HuH-7.5 (cell line): ENCODE results near the gene SEC14L1.
"Not testable (repeated sequence)": the region's sequence is repeated elsewhere in the genome, so short reads cannot be mapped to it uniquely, and the experiment has no call there.

Experiments used
- DNase-seq: peaks from one replicate; pipeline ENCODE4 v3.0.0; 2011; ENCODE audit warnings: low spot score

Gene SEC14L1

DNA sequence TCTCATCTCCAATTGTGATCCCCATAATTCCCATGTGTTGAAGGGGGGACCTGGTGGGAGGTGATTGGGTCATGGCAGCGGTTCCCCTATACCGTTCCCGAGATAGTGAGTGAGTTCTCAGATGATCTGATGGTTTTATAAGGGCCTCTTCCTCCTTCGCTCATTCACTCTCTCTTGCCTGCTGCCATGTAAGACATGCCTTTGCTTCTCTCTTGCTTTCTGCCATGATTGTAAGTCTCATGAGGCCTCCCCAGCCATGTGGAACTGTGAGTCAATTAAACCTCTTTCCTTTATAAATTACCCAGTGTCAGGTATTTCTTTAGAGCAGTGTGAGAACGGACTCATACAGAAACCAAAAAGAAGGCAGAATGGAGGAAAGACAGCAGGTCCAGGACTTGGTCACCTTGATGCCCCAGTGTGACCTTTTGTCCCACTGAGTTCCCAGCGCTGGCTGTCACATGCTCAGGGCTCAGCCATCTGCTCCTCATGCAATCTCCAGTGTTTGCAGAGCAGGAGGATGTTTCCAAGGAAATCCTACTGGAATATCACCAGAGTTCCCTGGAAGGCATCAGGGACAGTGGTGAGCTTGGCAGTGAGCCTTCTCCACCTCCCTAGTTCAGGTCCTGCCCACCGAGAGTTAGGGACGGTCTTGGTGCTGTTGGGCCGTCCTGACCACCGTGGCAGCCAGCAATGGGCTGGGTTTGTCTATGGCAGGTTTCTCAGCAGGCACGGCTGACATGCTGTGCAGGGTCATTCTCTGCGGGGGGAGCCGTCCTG, 96.7 kb downstream of the SEC14L1 start:
- no peak for DNase-seq

DNA sequence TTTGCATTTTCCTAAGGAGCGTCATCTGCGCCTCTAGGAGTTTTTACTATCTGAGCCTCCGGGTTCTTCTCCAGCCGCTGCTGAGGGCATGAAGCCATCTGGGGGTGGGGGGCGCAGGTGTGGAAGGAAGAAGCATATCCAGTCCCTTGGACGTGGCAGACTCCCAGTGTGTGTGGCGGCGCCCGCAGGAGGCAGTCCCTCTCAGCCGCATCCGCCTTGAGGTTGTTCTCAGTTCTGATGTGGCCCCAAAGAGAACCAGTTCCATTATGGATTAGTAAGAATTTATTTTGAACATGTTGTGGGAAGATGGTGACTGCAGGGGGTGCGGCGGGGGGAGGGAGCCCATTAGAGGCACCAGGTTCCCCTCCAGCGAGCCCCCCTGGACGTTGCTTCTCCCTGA, 100.2 kb downstream of the SEC14L1 start:
- no peak for DNase-seq

DNA sequence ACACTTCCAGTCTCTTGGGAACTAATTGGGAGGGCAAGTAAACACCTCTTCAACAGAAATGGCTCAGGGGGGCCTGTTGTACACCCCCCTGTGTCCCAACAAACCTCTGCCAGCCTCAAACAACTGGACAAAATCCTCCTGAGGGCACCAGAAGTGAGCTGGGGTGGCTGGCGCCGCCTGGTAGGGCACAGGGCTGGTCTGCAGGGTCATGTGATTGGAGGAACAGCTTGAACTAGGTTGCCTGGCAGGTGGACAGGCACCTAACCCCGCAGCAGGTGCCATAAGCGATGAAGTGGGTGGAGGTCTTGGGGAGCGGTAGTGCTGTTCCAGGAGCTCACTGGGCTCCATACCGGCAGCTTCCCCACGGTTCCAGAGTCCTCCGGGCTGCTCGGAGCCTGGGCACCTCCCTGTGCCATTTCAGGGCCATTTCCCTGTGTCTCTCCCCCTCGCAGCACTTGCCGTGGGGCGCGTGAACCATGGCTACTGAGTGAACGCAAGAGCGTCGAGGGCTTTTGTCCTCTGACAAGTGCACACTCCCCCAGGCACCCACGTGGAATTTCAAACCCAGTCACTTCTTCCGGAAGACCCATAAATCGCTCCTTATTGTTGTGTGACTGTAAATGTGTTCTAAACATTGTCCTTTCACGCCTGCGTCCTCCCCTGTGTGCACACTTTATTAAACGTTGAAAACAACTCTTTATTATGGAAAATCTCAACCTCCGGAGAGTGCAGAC, 101.5 kb downstream of the SEC14L1 start:
- no peak for DNase-seq

DNA sequence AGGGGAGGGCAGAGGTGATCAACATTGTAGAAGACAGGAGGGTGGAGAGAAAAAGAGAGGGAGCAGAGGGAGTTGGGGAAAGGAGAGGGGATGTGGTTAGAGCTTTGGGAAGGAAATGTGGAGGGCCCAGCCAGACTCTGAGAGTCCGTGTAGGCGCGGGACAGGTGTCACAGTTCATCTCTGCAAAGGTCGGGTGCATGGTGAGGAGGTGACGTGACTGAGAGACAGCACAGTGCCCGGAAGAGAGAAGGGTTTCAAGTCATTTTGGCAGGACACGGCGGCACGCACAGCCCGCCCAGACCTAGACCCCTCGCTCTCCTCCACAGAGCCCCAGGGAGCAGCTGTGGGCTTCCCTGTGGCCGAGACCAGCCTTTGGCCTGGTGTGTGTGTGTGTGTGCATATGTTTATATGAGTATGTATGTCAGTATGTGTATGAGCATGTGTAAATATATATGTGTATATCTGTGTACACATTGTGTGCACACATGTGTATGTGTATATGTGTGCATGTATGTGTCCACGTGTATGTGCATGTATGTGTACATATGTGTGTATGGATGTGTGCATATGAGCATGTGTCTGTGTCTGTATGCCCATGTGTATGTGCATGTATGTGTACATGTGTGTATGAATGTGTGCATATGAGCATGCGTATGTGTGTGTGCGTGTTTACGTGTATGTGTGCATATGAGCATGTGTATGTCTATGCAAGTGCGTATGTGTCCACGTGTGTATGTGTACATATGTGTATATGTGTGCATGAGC, 104.6 kb downstream of the SEC14L1 start:
- DNase-seq: no peak

DNA sequence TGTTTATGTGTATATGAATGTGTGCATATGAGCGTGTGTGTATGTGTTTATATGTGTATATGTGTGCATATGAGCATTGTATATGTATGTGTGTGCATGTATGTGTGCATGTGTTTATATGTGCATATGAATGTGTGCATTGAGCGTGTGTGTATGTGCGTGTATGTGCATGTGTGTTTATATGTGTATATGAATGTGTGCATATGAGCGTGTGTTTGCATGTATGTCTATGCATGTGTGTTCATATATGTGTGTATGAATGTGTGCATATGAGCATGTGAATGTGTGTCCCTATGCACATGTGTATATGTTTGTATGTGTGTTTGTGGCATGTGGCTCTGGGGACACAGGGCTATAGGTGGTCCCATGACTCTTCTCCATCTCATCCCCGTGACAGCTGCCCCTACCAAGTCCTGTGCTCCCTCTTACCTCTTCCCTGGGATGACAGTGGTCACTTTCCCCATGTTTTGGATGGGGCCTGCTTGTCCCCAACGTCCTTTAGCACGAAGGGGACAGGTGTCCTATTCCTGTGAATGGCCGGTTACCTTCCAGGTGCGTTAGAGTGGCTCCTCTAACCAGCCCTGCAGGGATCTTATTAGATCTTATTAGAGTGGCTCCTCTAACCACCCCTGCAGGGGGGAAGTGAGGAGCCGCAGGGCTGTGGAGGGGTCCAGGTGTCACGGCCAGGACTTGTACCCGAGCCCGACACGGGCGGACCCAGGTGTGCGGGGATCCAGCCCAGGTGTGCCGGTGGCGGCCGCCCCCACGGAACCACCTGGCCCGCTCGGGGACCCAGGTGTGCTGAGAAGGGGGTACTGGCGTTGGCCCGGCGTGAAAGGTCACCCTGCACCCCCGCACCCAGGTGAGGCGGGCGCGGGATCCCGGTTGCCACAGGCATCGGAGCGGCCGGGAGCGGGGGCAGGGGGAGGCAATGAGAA, 105.6 kb downstream of the SEC14L1 start:
- DNase-seq: no peak

DNA sequence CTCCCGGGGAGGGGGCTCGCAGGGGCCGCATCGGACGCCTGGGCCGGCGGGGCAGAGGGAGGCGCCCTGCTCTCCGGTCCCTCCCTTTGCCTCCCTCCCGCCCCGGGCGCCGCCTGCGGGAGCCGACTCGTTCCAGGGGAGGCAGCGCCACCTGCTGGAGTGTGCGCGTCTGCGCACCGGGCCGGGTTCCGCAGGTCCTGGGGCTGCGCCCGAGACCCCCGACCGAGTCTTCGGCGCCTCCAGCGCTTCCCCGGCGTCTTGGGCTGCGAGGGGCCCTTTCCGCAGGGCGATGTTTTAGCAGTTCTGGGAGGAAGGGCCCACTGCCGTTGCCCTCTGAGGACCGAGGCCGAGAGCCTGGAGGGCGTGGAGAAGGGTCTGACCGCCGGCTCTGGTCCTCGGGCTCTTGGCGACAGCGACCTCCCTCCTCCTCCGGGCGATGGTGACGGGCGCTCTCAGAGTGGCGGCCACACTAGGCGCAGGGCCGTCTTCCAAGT, 106.3 kb downstream of the SEC14L1 start:
- peak; percentile 84 for DNase-seq

DNA sequence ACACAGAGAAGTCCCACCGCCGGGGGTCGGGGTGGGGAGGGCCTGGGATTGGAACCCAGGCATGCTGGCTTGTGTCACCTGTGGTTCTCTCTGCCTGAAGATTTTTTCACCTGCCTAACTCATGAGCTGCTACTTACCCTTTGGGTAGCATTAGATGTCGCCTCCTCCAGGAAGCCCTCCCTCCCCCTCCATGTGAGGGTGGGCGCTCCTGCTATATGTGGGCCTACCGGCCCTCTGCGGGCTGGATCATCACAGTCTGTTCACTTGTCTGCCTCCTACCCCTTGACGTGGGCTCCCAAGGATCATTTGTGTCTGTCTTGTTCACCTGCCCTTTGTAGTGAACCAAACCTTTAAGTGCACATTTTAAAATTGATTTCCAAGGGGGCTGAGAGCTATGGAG, 106.8 kb downstream of the SEC14L1 start:
- DNase-seq: no peak

DNA sequence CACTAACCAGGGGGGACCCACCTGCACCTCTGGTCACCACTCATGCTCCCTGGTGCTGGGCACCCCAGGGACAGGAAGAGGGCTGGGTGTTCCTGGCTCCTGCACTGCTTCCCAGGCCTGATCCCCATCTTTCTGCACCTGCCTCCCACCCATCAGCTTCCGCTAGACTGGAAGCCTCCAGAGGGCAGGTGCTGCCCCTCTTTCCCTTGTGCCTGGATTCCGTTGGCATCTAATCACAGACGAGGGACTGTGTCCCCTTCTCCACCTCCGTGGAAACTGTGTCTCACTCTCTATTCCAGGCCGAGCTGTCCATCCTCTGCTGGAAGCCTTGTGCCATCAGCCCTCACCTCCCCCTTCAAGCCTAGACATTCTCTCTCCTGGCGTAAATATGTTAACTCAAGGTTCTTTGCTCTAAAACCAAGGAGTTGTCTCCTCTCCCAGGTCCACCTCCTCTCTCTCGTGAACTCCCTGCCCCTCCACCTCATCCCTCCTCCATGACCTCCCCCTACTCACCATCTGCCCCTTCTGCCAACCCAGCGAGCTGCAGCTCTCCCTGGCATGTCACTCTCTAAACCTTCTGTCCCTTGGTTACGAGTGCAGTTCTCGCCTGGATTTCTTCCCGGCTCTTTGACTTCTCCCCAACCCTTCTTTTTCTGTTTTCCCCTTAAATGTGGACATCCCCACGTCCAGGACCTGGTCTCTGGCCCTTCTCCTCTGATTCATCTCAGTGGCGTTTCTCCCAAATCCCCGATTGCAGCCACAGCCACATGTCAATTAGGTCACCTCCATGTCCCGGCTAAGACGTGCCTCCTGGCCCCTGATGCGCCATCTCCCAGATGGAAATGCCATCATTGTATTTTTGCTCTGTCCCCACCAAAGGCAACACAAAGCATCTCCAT, 107.7 kb downstream of the SEC14L1 start:
- no peak for DNase-seq

DNA sequence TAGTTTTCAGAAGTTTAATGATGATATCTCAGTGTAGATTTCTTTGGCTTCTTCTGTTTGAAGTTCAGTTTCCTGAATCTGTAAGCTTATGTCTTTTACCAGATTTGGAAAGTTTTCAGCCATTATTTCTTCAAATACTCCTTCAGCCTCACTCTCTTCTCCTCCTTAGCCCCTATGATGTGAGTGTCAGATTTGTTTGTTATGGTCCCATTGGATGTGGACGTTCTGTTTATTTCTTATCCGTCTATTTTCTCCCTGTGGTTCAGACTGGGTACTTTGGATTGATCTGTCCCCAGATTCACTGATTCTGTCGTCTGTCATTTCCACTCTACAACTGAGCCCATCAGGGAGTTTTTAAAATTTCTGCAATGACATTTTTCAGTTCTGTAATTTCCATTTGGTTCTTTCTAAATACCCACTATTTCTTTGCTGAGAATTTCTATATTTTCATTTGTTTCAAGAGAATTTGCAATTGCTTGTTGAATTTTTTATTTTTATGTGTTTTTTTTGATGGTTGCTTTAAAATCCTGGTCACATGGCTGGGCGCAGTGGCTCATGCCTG, 110.9 kb downstream of the SEC14L1 start:
- DNase-seq: no peak

DNA sequence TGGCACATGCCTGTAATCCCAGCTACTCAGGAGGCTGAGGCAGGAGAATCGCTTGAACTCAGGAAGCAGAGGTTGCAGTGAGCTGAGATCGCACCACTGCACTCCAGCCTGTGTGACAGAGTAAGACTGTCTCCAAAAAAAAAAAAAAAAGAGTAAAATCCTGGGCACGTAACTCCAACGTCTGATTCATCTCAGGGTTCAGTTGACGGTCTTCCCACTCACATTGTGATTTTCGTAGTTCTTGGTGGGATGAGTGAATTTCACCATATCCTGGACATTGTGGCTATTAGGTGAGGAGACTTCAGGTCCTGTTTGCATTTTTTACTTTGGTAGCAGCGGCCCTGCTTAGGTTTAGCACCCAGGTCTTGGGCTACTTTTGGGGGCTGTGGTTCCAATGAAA, 111.5 kb downstream of the SEC14L1 start:
- not testable (repeated sequence) for DNase-seq

DNA sequence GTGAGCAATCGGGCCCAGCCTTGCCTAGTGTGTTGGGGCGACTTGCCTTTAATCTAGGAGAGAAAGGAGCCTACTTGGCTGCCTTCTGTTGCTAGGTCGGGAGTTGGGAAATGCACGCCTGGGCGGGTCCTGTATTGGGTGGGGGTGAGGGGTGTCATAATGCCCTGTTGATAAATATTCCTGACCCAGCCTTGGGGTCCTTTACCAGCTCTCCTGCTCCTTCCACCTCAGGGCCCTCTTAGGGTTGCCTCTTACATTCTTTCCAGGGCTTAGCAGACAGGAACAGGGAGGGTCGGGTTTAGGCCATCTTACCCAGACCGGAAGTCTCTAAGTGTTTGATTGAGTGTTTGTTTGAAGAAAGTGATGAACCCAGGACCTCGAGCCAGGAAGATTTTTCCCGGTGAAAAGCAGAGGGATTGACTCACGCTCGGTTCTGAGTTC, 112.9 kb downstream of the SEC14L1 start:
- no peak for DNase-seq

DNA sequence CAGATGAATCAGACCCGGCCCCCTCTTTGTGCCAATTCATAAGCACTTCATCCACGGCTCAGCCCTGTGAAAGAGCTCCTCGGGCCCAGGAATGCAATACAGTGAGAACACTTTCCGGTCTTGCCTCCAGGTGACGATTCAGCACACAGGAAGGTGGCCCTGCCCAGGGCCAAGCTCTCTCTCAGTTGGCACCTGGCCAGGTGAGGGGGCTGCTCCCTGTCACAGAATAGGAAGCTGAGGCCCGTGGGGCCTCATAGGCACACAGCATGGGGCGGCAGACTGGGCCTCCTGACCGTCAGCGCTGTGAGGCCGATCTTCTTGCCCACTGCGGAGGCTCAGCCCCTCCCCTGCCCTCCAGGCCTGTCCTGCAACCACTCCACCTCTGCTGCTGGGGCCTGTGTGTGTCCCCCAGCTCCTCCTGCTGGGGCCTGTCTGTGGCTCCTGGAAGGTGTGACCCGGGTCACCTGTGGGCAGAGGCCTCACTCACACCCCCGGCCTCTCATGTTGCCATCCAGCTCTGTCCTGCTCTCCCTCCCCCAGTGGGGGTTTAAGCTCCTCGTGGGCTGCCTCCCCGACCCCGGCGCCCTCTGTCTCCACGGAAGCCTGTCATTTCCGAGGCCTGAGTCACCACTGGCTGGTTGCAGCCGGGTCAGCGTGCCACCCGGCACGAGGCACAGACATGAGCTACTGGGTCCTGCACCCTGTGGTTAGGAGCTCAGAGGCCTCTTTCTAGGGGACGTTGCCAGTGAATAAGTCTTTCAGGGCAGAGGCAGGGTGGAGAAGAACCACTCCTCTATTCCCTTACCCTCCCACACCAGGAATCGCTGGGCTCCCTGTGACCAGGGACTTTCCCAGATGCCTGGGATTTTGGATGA, 114.4 kb downstream of the SEC14L1 start:
- DNase-seq: peak; percentile 45

DNA sequence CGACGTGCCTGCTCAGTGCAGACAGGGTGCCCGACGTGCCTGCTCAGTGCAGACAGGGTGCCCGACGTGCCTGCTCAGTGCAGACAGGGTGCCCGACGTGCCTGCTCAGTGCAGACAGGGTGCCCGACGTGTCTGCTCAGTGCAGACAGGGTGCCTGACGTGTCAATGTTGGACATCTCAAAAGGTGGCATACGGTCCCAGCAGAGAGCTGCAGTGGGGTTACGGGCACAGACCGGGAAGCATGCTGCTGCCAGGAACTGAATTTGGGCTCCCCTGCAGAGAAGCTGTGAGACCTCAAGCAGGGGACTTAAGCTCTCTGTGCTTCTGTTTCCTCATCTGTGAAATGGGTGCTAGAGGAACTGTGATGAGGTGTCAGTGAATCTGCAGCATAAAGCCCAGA, 115.2 kb downstream of the SEC14L1 start:
- not testable (repeated sequence) for DNase-seq

DNA sequence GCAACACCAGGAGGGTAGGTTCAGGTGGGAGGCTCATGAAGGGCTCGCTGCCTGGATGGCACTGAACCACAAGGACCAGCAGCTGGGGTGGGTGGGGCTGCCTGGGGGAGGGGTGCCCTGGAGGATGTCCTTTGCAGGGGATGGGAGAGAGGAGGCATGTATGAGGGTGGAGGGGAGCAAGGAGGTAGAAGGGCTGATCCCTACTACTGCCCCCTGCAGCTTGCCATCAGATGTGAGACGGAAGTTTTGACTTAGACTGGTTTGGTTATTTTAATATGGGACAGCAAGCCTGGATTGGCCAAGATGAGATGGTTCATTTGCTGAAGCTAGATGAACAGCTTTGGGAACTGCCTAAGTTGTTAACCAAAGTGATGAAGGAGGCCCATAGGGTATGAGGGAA, 115.9 kb downstream of the SEC14L1 start:
- DNase-seq: no peak

DNA sequence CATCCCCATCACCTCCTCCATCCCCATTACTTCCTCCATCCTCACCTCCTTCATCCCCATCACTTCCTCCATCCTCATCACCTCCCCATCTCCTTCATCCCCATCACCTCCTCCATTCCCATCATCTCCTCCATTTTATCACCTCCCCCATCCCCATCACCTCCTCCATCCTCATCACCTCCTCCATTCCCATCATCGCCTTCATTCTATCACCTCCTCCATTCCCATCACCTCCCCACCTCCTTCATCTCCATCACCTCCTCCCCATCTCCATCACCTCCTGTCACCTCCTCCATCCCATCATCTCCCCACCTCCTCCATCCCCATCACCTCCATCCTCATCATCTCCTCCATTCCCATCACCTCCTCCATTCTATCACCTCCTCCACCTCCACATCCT, 116.4 kb downstream of the SEC14L1 start:
- DNase-seq: no peak

DNA sequence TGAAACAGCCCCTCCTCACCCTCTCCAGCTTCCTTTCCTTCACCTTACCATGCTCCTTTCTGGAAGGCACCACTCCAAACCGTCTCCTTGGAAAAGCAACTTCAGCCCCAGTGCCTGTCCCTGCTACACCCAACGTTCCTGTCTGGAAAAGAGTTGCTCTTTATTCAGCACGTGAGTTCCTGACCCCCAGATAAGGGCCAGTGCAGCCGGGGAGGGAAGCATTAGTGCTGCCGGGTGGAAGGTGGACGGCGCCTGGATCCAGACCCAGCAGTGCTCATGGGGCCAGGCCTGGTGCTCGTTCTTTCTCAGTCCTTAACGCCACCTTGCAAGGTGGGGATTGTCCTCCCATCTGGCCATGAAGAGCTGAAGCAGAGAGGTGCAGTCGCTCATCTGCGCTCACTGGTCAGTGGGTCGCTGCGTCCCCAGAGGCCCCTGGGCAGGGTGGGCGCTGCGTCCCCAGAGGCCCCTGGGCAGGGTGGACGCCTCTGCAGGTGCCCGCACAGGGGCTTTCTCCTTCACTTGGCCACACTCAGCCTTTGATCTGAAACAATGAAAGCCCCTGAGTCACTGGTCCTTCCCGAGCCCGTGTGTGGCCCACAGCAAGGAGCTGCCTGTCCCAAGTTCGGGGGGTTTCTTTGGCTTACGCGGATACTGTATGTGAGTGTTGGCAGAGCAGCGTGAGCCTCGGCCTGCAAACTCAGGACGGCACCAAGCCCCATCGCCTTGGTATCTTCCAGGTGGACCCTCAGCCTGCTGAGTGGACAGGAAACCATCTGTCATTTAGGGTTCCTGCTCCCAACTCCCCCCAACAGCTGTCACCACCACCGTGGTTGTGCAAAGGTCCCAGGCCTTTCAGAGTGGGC, 117.1 kb downstream of the SEC14L1 start:
- DNase-seq: no peak

DNA sequence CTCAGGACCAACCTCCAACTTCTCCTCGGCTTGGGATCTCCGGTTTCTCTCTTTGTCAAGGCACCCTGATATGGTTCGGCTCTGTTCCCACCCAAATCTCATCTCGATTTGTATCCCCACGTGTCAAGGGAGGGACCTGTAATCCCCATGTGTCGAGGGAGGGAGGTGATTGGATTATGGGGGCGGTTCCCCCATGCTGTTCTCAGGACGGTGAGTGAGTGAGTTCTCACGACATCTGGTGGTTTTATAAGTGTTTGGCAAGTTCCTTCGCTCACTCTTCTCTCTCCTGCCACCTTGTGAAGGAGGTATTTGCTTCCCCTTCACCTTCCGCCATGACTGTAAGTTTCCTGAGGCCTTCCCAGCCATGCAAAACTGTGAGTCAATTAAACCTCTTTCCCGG, 117.9 kb downstream of the SEC14L1 start:
- no peak for DNase-seq

DNA sequence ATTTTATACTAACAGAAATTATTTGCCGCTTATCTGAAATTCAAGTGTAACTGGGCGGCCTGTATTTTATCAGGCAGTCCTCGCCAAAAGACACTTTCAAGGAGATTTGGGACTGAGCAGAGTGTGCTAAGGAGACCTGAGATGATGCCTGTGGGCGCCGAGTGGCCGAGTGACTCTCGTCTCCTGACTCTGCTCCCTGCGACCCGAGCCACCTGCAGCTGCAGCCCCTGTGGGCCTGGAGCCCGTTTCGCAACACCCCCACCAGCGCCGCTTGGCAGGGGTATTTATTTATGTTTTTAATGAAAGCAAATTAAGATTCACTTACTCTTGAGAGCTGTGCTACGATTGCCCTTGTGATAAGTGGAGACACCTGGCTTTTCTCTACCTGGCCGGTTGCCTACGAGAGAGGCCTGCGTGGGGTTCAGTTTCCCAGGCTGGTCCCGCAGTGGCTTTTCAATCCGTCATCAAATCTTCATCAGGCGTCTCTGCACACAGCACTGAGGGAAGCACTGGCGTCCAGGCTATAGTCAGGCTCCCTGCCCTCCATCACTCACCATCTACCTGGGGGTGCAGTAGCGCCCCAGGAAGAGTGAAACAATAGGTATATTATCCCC, 124.0 kb downstream of the SEC14L1 start:
- DNase-seq: no peak
